Neural crest cell (in vitro differentiated cells): ENCODE measurements around the gene MPPE1. TPM values are rescaled to one million over a fixed set of nuclear protein-coding genes. Genes with fewer than 3 reads are reported as not detected.

Experiments used
- DNase-seq: peaks from one replicate; pipeline ENCODE4 v3.0.0; 2021; ENCODE audit warnings: low read depth, mixed read lengths, low spot score
- H3K27ac Mint-ChIP-seq: one replicate; pipeline ENCODE4 v1.8.0; 2021; ENCODE audit warnings: mild to moderate bottlenecking, mixed read lengths; ENCODE audit not compliant: unreplicated experiment
- H3K27me3 Mint-ChIP-seq: 2 replicates; pipeline ENCODE4 v1.8.0; 2021; ENCODE audit warnings: low read depth, mild to moderate bottlenecking, mixed read lengths
- H3K36me3 Mint-ChIP-seq: 2 replicates; pipeline ENCODE4 v1.8.0; 2021; ENCODE audit warnings: low read depth, mild to moderate bottlenecking, mixed read lengths
- H3K4me1 Mint-ChIP-seq: 2 replicates; pipeline ENCODE4 v1.8.0; 2021; ENCODE audit warnings: mixed read lengths
- H3K4me3 Mint-ChIP-seq: one replicate; pipeline ENCODE4 v1.8.0; 2021; ENCODE audit warnings: mild to moderate bottlenecking, mixed read lengths
- H3K9me3 Mint-ChIP-seq: 2 replicates; pipeline ENCODE4 v1.8.0; 2021; ENCODE audit warnings: mixed read lengths
- CTCF ChIP-seq: fragments of 200-600 bp; sonication (generic); conservative IDR thresholded peaks from 2 replicates; pipeline ENCODE4 v1.5.0; 2021; ENCODE audit warnings: antibody characterized with exemption, mild to moderate bottlenecking
- total RNA-seq: library from RNA; stranded (reverse); gene quantifications from 2 replicates; pipeline ENCODE4 v1.2.1, GENCODE V29; 2021

Gene MPPE1
- total RNA-seq, 1 donor from 2014 or later, result 22.8 TPM

- peaks cover 14% of the 10 kb centered on the region for H3K4me1 Mint-ChIP-seq
- no peak overlapping the region for H3K4me3 Mint-ChIP-seq
- no peaks in the 10 kb centered on the region for H3K9me3 Mint-ChIP-seq
- TF ChIP-seq CTCF, result no peak
- no peaks in the 10 kb centered on the region for H3K36me3 Mint-ChIP-seq
- H3K27ac Mint-ChIP-seq, result no peak overlapping the region
- no peak for DNase-seq
- no peaks in the 10 kb centered on the region for H3K27me3 Mint-ChIP-seq
Observed at GRCh38 chr18:11842562-11842961, 65.6 kb downstream of the MPPE1 start.

GRCh38 chr18:11840493-11840892 is 67.6 kb downstream of the MPPE1 start:
- H3K27ac Mint-ChIP-seq, result peak overlapping the region; percentile 58

GRCh38 chr18:11839556-11839955 is 68.6 kb downstream of the MPPE1 start:
- no peak overlapping the region for H3K4me3 Mint-ChIP-seq
- H3K9me3 Mint-ChIP-seq, result no peaks in the 10 kb centered on the region
- DNase-seq, result no peak
- no peaks in the 10 kb centered on the region for H3K36me3 Mint-ChIP-seq
- no peaks in the 10 kb centered on the region for H3K27me3 Mint-ChIP-seq
- no peak overlapping the region for H3K27ac Mint-ChIP-seq
- peaks cover 14% of the 10 kb centered on the region for H3K4me1 Mint-ChIP-seq
- no peak for TF ChIP-seq CTCF

More at GRCh38 chr18:11840493-11840892, 67.6 kb downstream of the MPPE1 start:
- Mint-ChIP-seq H3K9me3 (no peaks in the 10 kb centered on the region), H3K4me1 (peaks cover 14% of the 10 kb centered on the region), H3K4me3 (no peak overlapping the region), H3K36me3 (no peaks in the 10 kb centered on the region), H3K27me3 (no peaks in the 10 kb centered on the region)
- TF ChIP-seq CTCF, result no peak
- DNase-seq, result no peak

- H3K27ac Mint-ChIP-seq, result no peak overlapping the region
Observed at GRCh38 chr18:11834772-11835171, 73.3 kb downstream of the MPPE1 start.

More at GRCh38 chr18:11834772-11835171, 73.3 kb downstream of the MPPE1 start:
- Mint-ChIP-seq H3K4me3 (no peak overlapping the region), H3K36me3 (peaks cover 3% of the 10 kb centered on the region), H3K4me1 (peaks cover 2% of the 10 kb centered on the region), H3K27me3 (no peaks in the 10 kb centered on the region), H3K9me3 (no peaks in the 10 kb centered on the region)
- TF ChIP-seq CTCF, result no peak
- DNase-seq, result no peak

Other genes starting within 250 kb of the MPPE1 start
- gene GNAL, start 219.1 kb downstream of the MPPE1 start, total RNA-seq, result 20.4 and 20.5 TPM in 2 replicates
- 23.7 TPM in 2 replicates for gene CHMP1B, start 56.9 kb downstream of the MPPE1 start, total RNA-seq
- gene IMPA2, start 73.2 kb upstream of the MPPE1 start, total RNA-seq, result 48.0 and 51.3 TPM in 2 replicates
- not detected in 2 replicates for gene ANKRD62, start 185.5 kb upstream of the MPPE1 start, total RNA-seq